ENCODE results near the gene IZUMO4.

DNA sequence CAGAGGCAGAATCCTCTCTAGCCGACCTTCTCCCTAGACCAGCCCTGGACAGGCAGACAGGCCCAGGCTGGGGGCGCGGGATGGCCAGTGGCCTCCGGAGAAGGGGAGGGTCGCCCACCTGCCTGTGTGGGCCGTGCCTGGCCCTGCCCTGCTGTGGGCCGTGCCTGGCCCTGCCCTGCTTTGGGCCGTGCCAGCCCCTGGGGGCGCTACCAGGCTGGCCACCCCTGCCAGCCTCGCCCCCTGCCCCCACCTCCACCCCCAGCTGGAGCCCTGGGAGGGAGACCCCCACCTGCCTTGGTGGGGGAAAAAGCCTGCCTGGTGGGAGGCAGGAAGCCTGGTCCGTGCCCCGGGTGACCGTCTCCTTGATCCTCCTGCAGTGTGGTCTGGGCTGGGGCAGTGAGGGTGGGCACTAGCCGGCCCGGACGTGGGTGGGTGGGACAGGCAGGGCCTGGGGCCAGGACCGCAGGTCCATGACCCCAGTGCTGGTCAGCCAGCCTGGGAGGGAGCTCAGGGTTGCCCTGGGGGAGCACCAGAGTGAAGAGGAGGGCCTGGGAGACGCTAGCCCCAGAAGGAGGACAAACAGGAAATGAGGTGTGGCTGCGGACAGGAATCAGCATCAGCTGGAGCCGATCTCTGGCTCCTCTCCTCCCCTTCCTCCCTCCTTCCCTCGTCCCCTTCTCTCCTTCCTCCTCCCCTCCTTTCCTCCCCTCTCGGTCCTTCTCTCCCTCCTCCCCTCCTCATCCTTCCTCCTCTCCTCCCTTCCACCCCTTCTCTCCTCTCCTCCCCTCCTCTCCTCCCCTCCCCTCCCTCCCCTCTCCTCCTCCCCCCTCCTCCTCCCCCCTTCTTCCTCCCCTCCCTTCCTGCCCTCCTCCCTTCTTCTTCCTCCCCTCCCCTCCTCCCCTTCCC is 40.5 kb upstream of the IZUMO4 start:
- no peak for TF ChIP-seq SUZ12 (IDR thresholded peaks at IDR 0.05; ENCODE audit: extremely low read depth, insufficient read depth, insufficient read length)
- no peak for TF ChIP-seq YY1 (IDR thresholded peaks at IDR 0.05; ENCODE audit: insufficient read depth, insufficient read length)
